GM12878 (cell line): ENCODE results near the gene FLRT1. TPM values are rescaled to one million over a fixed set of nuclear protein-coding genes. Genes with fewer than 3 reads are reported as not detected.

ENCODE experiments used
- ATAC-seq: fragments of 200-7000 bp; cut with Tn5 transposase; 3 replicates; pipeline ENCODE4 v1.9.1; 2020; ENCODE audit warnings: mild to moderate bottlenecking, moderate library complexity
- BruUV-seq: library from RNA; stranded (reverse); fragments of 400-500 nt; replicated peaks from 2 replicates; lab custom pipeline; 2021; lab: Mats Ljungman, UMichigan
- CTCF ChIA-PET: fragments of 300-600 bp; sonication (Branson Sonifier 250); formaldehyde crosslinking; extraction: SDS; loops from one replicate; lab custom pipeline; 2021; ENCODE audit warnings: inconsistent platforms; lab: Yijun Ruan, JAX
- POLR2A ChIA-PET: fragments of 350-600 bp; formaldehyde crosslinking; extraction: SDS; loops from one replicate; lab custom pipeline; 2021; ENCODE audit warnings: inconsistent platforms; lab: Charles Lee
- RAD21 ChIA-PET: fragments of 300-600 bp; sonication (Branson Sonifier 250); formaldehyde crosslinking; loops from one replicate; lab custom pipeline; 2023; ENCODE audit warnings: antibody characterized with exemption; ENCODE audit not compliant: unreplicated experiment; lab: Charles Lee
- SMC1A ChIA-PET: fragments of 300-600 bp; sonication (Branson Sonifier 250); formaldehyde crosslinking; loops from one replicate; lab custom pipeline; 2023; ENCODE audit not compliant: unreplicated experiment, uncharacterized antibody; lab: Charles Lee
- DNase-seq: peaks from one replicate; pipeline ENCODE4 v3.0.0-alpha.2; 2011; ENCODE audit warnings: low read depth, low spot score
- FAIRE-seq: peaks from 3 replicates; lab custom pipeline; 2011; peaks lifted over from hg19 to GRCh38; lab: Jason Lieb, UNC
- H2AFZ ChIP-seq: 2 replicates; pipeline ENCODE4 v1.6.0; 2011; ENCODE audit warnings: low read depth, low read length, control low read depth; ENCODE audit not compliant: control insufficient read depth
- H3K27ac ChIP-seq: 2 replicates; pipeline ENCODE4 v1.5.1; 2011; ENCODE audit warnings: control low read depth; ENCODE audit not compliant: control insufficient read depth, insufficient read depth
- H3K27me3 ChIP-seq, 2 experiments: replicated peaks in 1 of 2; 2 replicates each; pipeline versions ENCODE4 v1.6.0 to v1.6.1; 2011; ENCODE audit warnings: low read length in 1 of 2; ENCODE audit not compliant: control insufficient read depth in 2 of 2, insufficient read depth in 2 of 2
- H3K36me3 ChIP-seq, 2 experiments: 2 replicates each; pipeline ENCODE4 v1.5.1; 2011; ENCODE audit warnings: low read length in 1 of 2; ENCODE audit not compliant: control insufficient read depth in 2 of 2, insufficient read depth in 2 of 2
- H3K4me1 ChIP-seq: 2 replicates; pipeline ENCODE4 v1.6.1; 2011; ENCODE audit warnings: mild to moderate bottlenecking, low read length, moderate library complexity, mixed read lengths; ENCODE audit not compliant: control insufficient read depth, insufficient read depth
- H3K4me2 ChIP-seq: 2 replicates; pipeline ENCODE4 v1.6.0; 2011; ENCODE audit warnings: control low read depth; ENCODE audit not compliant: control insufficient read depth, insufficient read depth
- H3K4me3 ChIP-seq: fragments of 200-600 bp; sonication (generic); 2 replicates; pipeline ENCODE4 v1.5.1; 2016
- H3K79me2 ChIP-seq: 2 replicates; pipeline ENCODE4 v1.6.0; 2011; ENCODE audit warnings: low read length; ENCODE audit not compliant: control insufficient read depth, insufficient read depth
- H3K9ac ChIP-seq: 2 replicates; pipeline ENCODE4 v1.8.0; 2011; ENCODE audit warnings: low read length, control low read depth, mixed read lengths; ENCODE audit not compliant: control insufficient read depth, insufficient read depth
- H3K9me3 ChIP-seq: replicated peaks from 3 replicates; pipeline ENCODE4 v1.5.1; 2011; ENCODE audit warnings: mild to moderate bottlenecking, low read length; ENCODE audit not compliant: control insufficient read depth, insufficient read depth
- H4K20me1 ChIP-seq: 2 replicates; pipeline ENCODE4 v1.6.0; 2011; ENCODE audit not compliant: control insufficient read depth, insufficient read depth
- DPF2 ChIP-seq: fragments of 450-650 bp; IDR thresholded peaks from 2 replicates; pipeline ENCODE4 v1.6.1; 2017; ENCODE audit warnings: mild to moderate bottlenecking
- EP300 ChIP-seq, 2 experiments: fragments of 150-350 bp in 1 of 2; IDR thresholded peaks; 2 replicates each; pipeline ENCODE4 v1.6.1; 2011 to 2012; ENCODE audit warnings: low read depth in 2 of 2, low read length in 2 of 2, borderline replicate concordance in 1 of 2, improper control_type of control experiment in 1 of 2, inconsistent platforms in 1 of 2; ENCODE audit not compliant: control insufficient read depth in 1 of 2
- IKZF1 ChIP-seq: fragments of 450-650 bp; conservative IDR thresholded peaks from 2 replicates; pipeline ENCODE4 v1.6.1; 2017; ENCODE audit warnings: antibody characterized with exemption, mild to moderate bottlenecking
- MLLT1 ChIP-seq: fragments of 450-650 bp; IDR thresholded peaks from 2 replicates; pipeline ENCODE4 v1.6.1; 2016; ENCODE audit warnings: mild to moderate bottlenecking
- MXI1 ChIP-seq: fragments of 150-350 bp; IDR thresholded peaks from 2 replicates; pipeline ENCODE4 v1.6.1; 2011; ENCODE audit warnings: low read depth, mild to moderate bottlenecking, inconsistent platforms, low read length, improper control_type of control experiment
- MYC ChIP-seq: IDR thresholded peaks from 2 replicates; pipeline ENCODE4 v1.6.1; 2011; ENCODE audit warnings: mild to moderate bottlenecking, low read length, moderate library complexity, inconsistent platforms; ENCODE audit not compliant: insufficient read depth, insufficient replicate concordance, insufficient read length, severe bottlenecking
- PML ChIP-seq: IDR thresholded peaks from 2 replicates; pipeline ENCODE4 v1.6.1; 2012; ENCODE audit warnings: low read length, inconsistent platforms
- PRDM15 ChIP-seq: fragments of 450-650 bp; formaldehyde crosslinking; IDR thresholded peaks from 2 replicates; pipeline ENCODE4 v1.4.0; 2020; ENCODE audit warnings: mild to moderate bottlenecking, moderate library complexity
- RFX5 ChIP-seq: IDR thresholded peaks from 2 replicates; pipeline ENCODE4 v1.6.1; 2011; ENCODE audit warnings: low read depth, low read length, improper control_type of control experiment
- ZNF24 ChIP-seq: fragments of 450-650 bp; IDR thresholded peaks from 2 replicates; pipeline ENCODE4 v1.6.1; 2017; ENCODE audit warnings: antibody characterized with exemption, mild to moderate bottlenecking
- WGBS: methylation state at CpG from one replicate; pipeline ENCODE4 v1.1.6; 2016; ENCODE audit warnings: low lambda C conversion rate; ENCODE audit not compliant: insufficient replicate concordance, insufficient coverage; ENCODE audit errors: missing lambda C conversion rate; 5-methylcytosine and 5-hydroxymethylcytosine counted together
- in situ Hi-C: fragments of 300-500 bp; cut with MboI; formaldehyde crosslinking; loops from 9 replicates; pipeline ENCODE4 v1.14.3; 2018; ENCODE audit warnings: mixed read lengths
- intact Hi-C: fragments of 100-400 bp; cut with micrococcal nuclease; formaldehyde crosslinking; loops from one replicate; pipeline ENCODE4 v1.14.2; 2022; ENCODE audit not compliant: unreplicated experiment
- polyA plus RNA-seq, 11 experiments: library from polyadenylated mRNA; depleted of rRNA in 4 of 11; unstranded in 6 of 11; stranded (reverse) in 5 of 11; fragments of >200 nt; fragmentation: Nextera tagmentation in 4 of 11; fragmentation: Illumina TruSeq in 1 of 11; extraction: Ambion mirVana in 4 of 11; extraction: Trizol in 1 of 11; gene quantifications; 1 replicate in 1 of 11; 2 replicates in 10 of 11; pipeline versions ENCODE4 v1.2.1 to v1.2.3, GENCODE V29; 2011 to 2016; ENCODE audit warnings: inconsistent platforms in 2 of 11, missing spikeins in 2 of 11, low read depth in 1 of 11
- total RNA-seq, 4 experiments: library from RNA; depleted of rRNA in 3 of 4; stranded (reverse); fragments of >200 nt in 3 of 4; fragmentation: Illumina TruSeq in 1 of 4; extraction: Trizol in 1 of 4; gene quantifications; 2 replicates each; pipeline versions ENCODE4 v1.2.1 to v1.2.3, GENCODE V29; 2013 to 2021

FLRT1 gene
- total and polyA plus RNA-seq, 10 of the 15 experiments (the other 5 are each of a cell fraction or from before 2014, with no cell fraction given), result 0.10 to 0.12 TPM; not detected in 8

GRCh38 chr11:64064374-64065140 is 28.8 kb downstream of the FLRT1 start:
- FAIRE-seq (no peak), ATAC-seq (no peak), DNase-seq (no peak)
- in situ Hi-C loops, result no loop called here
- H3K4me1 ChIP-seq, result peaks cover 3% of the 10 kb centered on the region; the same call in 1 of the 2 replicates
- intact Hi-C loops, result no loop called here
- H2AFZ ChIP-seq, result no peak overlapping the region
- no peak overlapping the region for H3K27ac ChIP-seq
- SMC1A ChIA-PET, result no interaction called here
- H3K27me3 ChIP-seq, result peaks cover 0 to 8% of the 10 kb centered on the region in 2 experiments
- BruUV-seq, result no TSS peak
- H3K4me2 ChIP-seq, result no peak overlapping the region
- 0 out of 2 replicates have a peak, but pooled peaks cover 3% of the 10 kb centered on the region for H4K20me1 ChIP-seq
- CTCF ChIA-PET, result no interaction called here
- POLR2A ChIA-PET, result no interaction called here
- H3K9ac ChIP-seq, result no peak overlapping the region
- no peaks in the 10 kb centered on the region for H3K9me3 ChIP-seq
- 0 out of 2 replicates have a peak, but pooled peaks have one; percentile 20 for TF ChIP-seq ZNF24
- no peak for TF ChIP-seq DPF2
- H3K79me2 ChIP-seq, result no peaks in the 10 kb centered on the region
- no peaks in the 10 kb centered on the region for H3K36me3 ChIP-seq
- RAD21 ChIA-PET, result no interaction called here
- WGBS, result 41% methylated on average over 17 of the region's 17 CpGs
- no peak overlapping the region for H3K4me3 ChIP-seq

DNA sequence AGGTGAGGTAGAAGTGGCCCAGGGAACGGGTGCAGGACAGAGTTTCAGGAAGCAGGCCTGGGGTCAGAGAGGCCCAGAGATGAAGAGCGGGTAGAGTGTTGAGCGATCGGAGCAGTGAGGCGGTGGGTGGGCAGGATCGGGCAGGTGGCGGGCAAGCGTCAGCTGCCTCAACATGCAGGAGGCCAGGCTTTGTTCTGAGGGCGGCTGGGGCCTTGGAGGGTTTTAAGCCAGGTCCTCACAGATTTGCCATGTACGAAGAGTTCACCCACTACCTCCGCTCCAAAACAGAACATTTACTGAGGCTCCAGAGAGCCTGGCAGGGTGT is 29.4 kb downstream of the FLRT1 start:
- no peak overlapping the region for H3K9ac ChIP-seq

More for the DNA sequence above, 29.4 kb downstream of the FLRT1 start:
- Histone ChIP-seq H3K79me2 (no peaks in the 10 kb centered on the region), H2AFZ (no peak overlapping the region), H3K27me3 (peaks cover 0 to 8% of the 10 kb centered on the region in 2 experiments), H3K36me3 (no peaks in the 10 kb centered on the region), H3K9me3 (no peaks in the 10 kb centered on the region), H3K4me3 (no peak overlapping the region), H3K4me2 (no peak overlapping the region), H4K20me1 (0 out of 2 replicates have a peak, but pooled peaks cover 3% of the 10 kb centered on the region), H3K27ac (no peak overlapping the region), H3K4me1 (peaks cover 3% of the 10 kb centered on the region; the same call in 1 of the 2 replicates)
- no peak for ATAC-seq
- intact Hi-C loops (no loop called here), in situ Hi-C loops (no loop called here)
- ChIA-PET POLR2A (no interaction called here), RAD21 (no interaction called here), SMC1A (no interaction called here), CTCF (no interaction called here)
- DNase-seq, result no peak
- WGBS, result 76% methylated on average over 11 of the region's 11 CpGs
- no peak for TF ChIP-seq EP300 (IDR thresholded peaks at IDR 0.05; ENCODE audit: borderline replicate concordance in 1 of 2, control insufficient read depth in 1 of 2, low read depth in 2 of 2, low read length in 2 of 2)
- TF ChIP-seq PML, result no peak
- no peak for TF ChIP-seq IKZF1
- no peak for TF ChIP-seq MXI1
- no peak for TF ChIP-seq PRDM15 (CRISPR knock-in tag)
- no peak for TF ChIP-seq RFX5
- no peak for TF ChIP-seq MYC
- no peak for TF ChIP-seq MLLT1
- BruUV-seq, result no TSS peak
- no peak for FAIRE-seq
